SK-N-SH treated with all-trans-retinoic acid at 6 μM for 48 hours (cell line): ENCODE results near the gene SPDYE1.

Experiments
- ATAC-seq: fragments of 200-7000 bp; cut with Tn5 transposase; 3 replicates; pipeline ENCODE4 v1.9.1; 2020; ENCODE audit warnings: mild to moderate bottlenecking, moderate library complexity
- ARNTL ChIP-seq: fragments of 450-650 bp; formaldehyde crosslinking; IDR thresholded peaks from 2 replicates; pipeline ENCODE4 v1.5.0; 2020; ENCODE audit warnings: low read depth, mild to moderate bottlenecking, moderate library complexity, borderline replicate concordance
- BACH2 ChIP-seq: fragments of 250-450 bp; sonication (Bioruptor Pico); IDR thresholded peaks from 2 replicates; pipeline ENCODE4 v1.9.0; 2021; ENCODE audit warnings: mild to moderate bottlenecking, borderline replicate concordance
- CSDC2 ChIP-seq: fragments of 250-450 bp; sonication (Bioruptor Pico); IDR thresholded peaks from 2 replicates; pipeline ENCODE4 v1.5.0; 2020; ENCODE audit warnings: mild to moderate bottlenecking, moderate library complexity
- ESRRG ChIP-seq: fragments of 250-450 bp; sonication (Bioruptor Pico); IDR thresholded peaks from 2 replicates; pipeline ENCODE4 v1.6.1; 2021; ENCODE audit warnings: mild to moderate bottlenecking
- GLIS3 ChIP-seq: fragments of 250-450 bp; sonication (Bioruptor Pico); IDR thresholded peaks from 2 replicates; pipeline ENCODE4 v1.5.0; 2020; ENCODE audit warnings: mild to moderate bottlenecking, moderate library complexity
- ISL1 ChIP-seq: fragments of 250-450 bp; sonication (Bioruptor Pico); IDR thresholded peaks from 2 replicates; pipeline ENCODE4 v2.1.2; 2022; ENCODE audit warnings: mild to moderate bottlenecking, moderate library complexity
- PPARA ChIP-seq: fragments of 250-450 bp; sonication (Bioruptor Pico); IDR thresholded peaks from 2 replicates; pipeline ENCODE4 v1.5.0; 2020; ENCODE audit warnings: mild to moderate bottlenecking, borderline replicate concordance
- RARB ChIP-seq: fragments of 250-450 bp; sonication (Bioruptor Pico); IDR thresholded peaks from 2 replicates; pipeline ENCODE4 v1.8.0; 2021; ENCODE audit warnings: mild to moderate bottlenecking, moderate library complexity
- TCF4 ChIP-seq: fragments of 250-450 bp; sonication (Bioruptor Pico); IDR thresholded peaks from 2 replicates; pipeline ENCODE4 v1.8.0; 2021; ENCODE audit warnings: mild to moderate bottlenecking, moderate library complexity, borderline replicate concordance
- TOX ChIP-seq: fragments of 250-450 bp; sonication (Bioruptor Pico); IDR thresholded peaks from 2 replicates; pipeline ENCODE4 v1.8.0; 2021; ENCODE audit warnings: mild to moderate bottlenecking, moderate library complexity, borderline replicate concordance
- ZC3H10 ChIP-seq: fragments of 250-450 bp; sonication (Bioruptor Pico); IDR thresholded peaks from 2 replicates; pipeline ENCODE4 v1.5.1; 2021; ENCODE audit warnings: mild to moderate bottlenecking, moderate library complexity
- ZFP3 ChIP-seq: fragments of 250-450 bp; sonication (Bioruptor Pico); IDR thresholded peaks from 2 replicates; pipeline ENCODE4 v1.5.0; 2020; ENCODE audit warnings: mild to moderate bottlenecking, moderate library complexity
- ZFP30 ChIP-seq: fragments of 450-650 bp; formaldehyde crosslinking; IDR thresholded peaks from 2 replicates; pipeline ENCODE4 v1.5.0; 2022; ENCODE audit warnings: mild to moderate bottlenecking, moderate library complexity
- ZNF565 ChIP-seq: fragments of 450-650 bp; formaldehyde crosslinking; conservative IDR thresholded peaks from 2 replicates; pipeline ENCODE4 v1.5.0; 2020; ENCODE audit warnings: low read depth, mild to moderate bottlenecking, moderate library complexity
- ZNF70 ChIP-seq: fragments of 450-650 bp; formaldehyde crosslinking; IDR thresholded peaks from 2 replicates; pipeline ENCODE4 v1.5.0; 2020; ENCODE audit warnings: mild to moderate bottlenecking, moderate library complexity
- ZNF8 ChIP-seq: fragments of 450-650 bp; formaldehyde crosslinking; IDR thresholded peaks from 2 replicates; pipeline ENCODE4 v1.5.0; 2020; ENCODE audit warnings: mild to moderate bottlenecking, moderate library complexity
- TF ChIP-seq, protein P1 (sequence below): fragments of 250-450 bp; sonication (Bioruptor Pico); IDR thresholded peaks from 2 replicates; pipeline ENCODE4 v1.5.1; 2021; ENCODE audit warnings: mild to moderate bottlenecking, moderate library complexity
- TF ChIP-seq, protein P2 (sequence below): fragments of 250-450 bp; sonication (Bioruptor Pico); IDR thresholded peaks from 2 replicates; pipeline ENCODE4 v1.5.1; 2020; ENCODE audit warnings: low read depth, mild to moderate bottlenecking, moderate library complexity
- TF ChIP-seq, protein P3 (sequence below): fragments of 250-450 bp; sonication (Bioruptor Pico); IDR thresholded peaks from 2 replicates; pipeline ENCODE4 v1.5.0; 2020; ENCODE audit warnings: mild to moderate bottlenecking, moderate library complexity
- TF ChIP-seq, protein P4 (sequence below): fragments of 250-450 bp; sonication (Bioruptor Pico); IDR thresholded peaks from 2 replicates; pipeline ENCODE4 v1.8.0; 2021; ENCODE audit warnings: low read depth, mild to moderate bottlenecking, moderate library complexity, borderline replicate concordance

SPDYE1 gene

DNA sequence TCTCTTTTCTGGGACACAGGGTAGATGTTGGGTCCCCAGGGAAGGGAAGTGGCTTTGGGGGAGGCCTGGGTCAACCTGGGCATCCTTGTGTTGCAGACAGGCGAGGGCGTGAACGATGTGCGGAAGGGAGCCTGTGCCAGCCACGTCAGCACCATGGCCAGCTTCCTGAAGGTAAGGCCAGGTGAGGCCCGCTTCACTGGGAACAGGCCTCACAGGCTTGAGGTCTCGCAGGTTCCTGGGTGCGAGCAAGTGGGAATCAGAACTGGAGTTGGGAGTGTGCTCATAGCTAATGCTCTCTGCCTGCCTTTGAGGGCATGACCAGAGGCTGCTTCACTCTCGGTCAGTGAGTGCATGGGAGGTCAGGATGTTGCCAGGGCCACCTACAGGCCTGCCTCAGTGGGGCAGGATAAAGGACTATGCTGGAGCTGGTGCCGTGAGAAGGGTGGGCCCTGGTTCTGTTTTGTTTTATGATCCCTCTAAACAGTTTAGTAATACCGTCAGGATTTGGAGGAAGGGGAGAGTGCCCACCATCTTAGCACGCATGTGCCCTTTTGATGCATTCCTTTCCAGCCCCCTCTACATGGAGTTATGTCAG lies 55.2 kb downstream of the SPDYE1 start:
- TF ChIP-seq CSDC2 = no peak
- TF ChIP-seq TCF4 = no peak
- no peak for TF ChIP-seq TOX
- no peak for TF ChIP-seq PPARA (CRISPR knock-in tag)
- TF ChIP-seq ZFP3 (CRISPR knock-in tag) = no peak
- no peak for TF ChIP-seq ZNF565 (CRISPR knock-in tag)
- TF ChIP-seq, protein P1, sequence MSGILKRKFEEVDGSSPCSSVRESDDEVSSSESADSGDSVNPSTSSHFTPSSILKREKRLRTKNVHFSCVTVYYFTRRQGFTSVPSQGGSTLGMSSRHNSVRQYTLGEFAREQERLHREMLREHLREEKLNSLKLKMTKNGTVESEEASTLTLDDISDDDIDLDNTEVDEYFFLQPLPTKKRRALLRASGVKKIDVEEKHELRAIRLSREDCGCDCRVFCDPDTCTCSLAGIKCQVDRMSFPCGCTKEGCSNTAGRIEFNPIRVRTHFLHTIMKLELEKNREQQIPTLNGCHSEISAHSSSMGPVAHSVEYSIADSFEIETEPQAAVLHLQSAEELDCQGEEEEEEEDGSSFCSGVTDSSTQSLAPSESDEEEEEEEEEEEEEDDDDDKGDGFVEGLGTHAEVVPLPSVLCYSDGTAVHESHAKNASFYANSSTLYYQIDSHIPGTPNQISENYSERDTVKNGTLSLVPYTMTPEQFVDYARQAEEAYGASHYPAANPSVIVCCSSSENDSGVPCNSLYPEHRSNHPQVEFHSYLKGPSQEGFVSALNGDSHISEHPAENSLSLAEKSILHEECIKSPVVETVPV (CRISPR knock-in tag) = no peak
- TF ChIP-seq, protein P2, sequence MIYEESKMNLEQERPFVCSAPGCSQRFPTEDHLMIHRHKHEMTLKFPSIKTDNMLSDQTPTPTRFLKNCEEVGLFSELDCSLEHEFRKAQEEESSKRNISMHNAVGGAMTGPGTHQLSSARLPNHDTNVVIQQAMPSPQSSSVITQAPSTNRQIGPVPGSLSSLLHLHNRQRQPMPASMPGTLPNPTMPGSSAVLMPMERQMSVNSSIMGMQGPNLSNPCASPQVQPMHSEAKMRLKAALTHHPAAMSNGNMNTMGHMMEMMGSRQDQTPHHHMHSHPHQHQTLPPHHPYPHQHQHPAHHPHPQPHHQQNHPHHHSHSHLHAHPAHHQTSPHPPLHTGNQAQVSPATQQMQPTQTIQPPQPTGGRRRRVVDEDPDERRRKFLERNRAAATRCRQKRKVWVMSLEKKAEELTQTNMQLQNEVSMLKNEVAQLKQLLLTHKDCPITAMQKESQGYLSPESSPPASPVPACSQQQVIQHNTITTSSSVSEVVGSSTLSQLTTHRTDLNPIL = no peak
- TF ChIP-seq GLIS3 (CRISPR knock-in tag) = no peak
- TF ChIP-seq ZFP30 (CRISPR knock-in tag) = no peak
- peak; percentile 30; the same call in 2 of the 3 replicates for ATAC-seq

DNA sequence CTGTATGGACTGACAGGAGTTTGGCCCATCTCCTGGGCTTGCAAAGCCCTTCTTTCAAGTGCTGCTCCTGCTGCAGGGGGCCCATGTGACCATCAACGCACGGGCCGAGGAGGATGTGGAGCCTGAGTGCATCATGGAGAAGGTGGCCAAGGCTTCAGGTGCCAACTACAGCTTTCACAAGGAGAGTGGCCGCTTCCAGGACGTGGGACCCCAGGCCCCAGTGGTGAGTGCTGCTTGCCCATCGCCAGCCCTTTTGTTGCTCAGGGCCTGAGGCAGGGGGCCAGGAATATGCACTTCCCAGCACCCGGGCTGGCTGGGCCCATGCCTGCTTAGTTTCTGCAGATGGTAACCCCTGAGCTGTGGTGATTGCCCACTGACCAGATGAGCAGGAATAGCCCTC lies 59.0 kb downstream of the SPDYE1 start:
- TF ChIP-seq RARB (no peak), PPARA (CRISPR knock-in tag) (no peak), ZFP30 (CRISPR knock-in tag) (no peak)
- TF ChIP-seq, protein P3, sequence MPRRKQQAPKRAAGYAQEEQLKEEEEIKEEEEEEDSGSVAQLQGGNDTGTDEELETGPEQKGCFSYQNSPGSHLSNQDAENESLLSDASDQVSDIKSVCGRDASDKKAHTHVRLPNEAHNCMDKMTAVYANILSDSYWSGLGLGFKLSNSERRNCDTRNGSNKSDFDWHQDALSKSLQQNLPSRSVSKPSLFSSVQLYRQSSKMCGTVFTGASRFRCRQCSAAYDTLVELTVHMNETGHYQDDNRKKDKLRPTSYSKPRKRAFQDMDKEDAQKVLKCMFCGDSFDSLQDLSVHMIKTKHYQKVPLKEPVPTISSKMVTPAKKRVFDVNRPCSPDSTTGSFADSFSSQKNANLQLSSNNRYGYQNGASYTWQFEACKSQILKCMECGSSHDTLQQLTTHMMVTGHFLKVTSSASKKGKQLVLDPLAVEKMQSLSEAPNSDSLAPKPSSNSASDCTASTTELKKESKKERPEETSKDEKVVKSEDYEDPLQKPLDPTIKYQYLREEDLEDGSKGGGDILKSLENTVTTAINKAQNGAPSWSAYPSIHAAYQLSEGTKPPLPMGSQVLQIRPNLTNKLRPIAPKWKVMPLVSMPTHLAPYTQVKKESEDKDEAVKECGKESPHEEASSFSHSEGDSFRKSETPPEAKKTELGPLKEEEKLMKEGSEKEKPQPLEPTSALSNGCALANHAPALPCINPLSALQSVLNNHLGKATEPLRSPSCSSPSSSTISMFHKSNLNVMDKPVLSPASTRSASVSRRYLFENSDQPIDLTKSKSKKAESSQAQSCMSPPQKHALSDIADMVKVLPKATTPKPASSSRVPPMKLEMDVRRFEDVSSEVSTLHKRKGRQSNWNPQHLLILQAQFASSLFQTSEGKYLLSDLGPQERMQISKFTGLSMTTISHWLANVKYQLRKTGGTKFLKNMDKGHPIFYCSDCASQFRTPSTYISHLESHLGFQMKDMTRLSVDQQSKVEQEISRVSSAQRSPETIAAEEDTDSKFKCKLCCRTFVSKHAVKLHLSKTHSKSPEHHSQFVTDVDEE = no peak
- TF ChIP-seq, all 23 proteins: peak for 0
- ATAC-seq = no peak

DNA sequence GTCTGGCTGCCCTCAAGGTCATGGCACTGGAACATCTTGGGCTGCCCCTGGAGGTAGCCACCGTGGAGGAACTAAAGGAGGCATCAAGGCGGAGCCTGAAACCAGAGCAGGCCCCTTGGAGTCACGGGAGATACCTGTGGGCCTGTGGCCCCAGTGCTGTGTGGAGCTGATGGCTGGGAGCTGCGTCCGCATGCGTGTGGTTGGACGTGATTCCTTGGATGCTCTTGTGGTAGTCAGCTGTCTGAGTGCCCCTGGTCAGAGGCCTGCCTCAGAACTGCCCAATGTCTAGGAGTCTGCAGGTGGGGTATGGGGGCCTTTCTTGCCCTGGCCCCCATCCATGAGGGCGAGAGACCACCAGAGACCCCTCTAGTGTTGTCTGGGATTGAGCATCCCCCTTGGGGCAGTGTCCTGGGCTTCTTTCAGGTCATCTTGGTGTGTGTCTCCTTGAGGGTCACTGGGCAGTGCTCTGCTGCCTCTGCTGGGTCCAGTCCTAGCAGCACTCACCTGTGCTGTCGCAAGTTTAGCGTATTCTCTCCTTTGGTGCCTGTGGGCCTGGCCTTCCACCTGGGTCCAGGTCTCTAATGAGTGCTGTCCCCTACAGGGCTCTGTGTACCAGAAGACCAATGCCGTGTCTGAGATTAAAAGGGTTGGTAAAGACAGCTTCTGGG lies 59.6 kb downstream of the SPDYE1 start:
- no peak for ATAC-seq
- no peak for TF ChIP-seq RARB
- TF ChIP-seq, all 23 proteins: peak for 0

DNA sequence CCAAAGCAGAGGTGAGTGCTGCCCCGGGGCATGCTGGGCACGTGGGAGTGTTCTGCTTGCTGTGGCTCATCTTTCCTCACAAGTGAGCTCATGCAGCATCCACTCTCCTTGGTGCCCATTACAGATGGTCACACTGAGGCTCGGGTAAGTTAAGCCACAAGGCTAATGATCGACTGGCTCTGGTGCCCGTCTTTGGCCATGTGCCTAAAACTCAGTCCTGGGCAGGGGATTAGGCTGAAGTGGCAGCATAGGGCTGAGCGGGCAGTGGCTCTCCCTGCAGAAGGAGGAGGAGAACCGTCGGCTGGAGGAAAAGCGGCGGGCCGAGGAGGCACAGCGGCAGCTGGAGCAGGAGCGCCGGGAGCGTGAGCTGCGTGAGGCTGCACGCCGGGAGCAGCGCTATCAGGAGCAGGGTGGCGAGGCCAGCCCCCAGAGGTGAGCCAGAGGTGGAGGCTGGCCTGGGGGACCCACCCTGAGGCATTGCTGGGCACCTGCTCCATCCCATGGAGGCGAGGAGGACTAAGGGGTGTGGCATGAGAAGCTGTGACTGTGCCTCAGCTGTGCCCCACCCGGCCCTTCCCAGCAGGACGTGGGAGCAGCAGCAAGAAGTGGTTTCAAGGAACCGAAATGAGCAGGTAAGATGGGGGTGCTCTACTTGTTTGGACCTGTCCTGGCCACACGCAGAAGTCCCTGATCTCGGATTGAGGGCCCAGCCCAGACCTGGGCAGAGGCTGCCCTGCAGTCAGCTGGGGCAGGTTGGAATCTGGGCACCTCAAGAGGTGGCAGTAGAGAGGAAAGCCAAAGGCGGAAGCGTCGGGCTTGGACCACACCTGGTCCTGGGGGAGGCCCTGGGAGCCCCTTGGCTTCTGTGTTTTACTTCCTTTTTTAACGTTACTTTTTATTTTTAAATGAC lies 60.4 kb downstream of the SPDYE1 start:
- no peak for ATAC-seq
- TF ChIP-seq ZNF8 (CRISPR knock-in tag) = no peak
- TF ChIP-seq PPARA (CRISPR knock-in tag) = no peak
- no peak for TF ChIP-seq ZC3H10 (CRISPR knock-in tag)
- TF ChIP-seq, protein P3 = no peak
- TF ChIP-seq, protein P1 (CRISPR knock-in tag) = no peak
- TF ChIP-seq ZFP3 (CRISPR knock-in tag) = no peak
- TF ChIP-seq, protein P2 = no peak
- TF ChIP-seq ARNTL (CRISPR knock-in tag) = no peak
- no peak for TF ChIP-seq BACH2 (CRISPR knock-in tag)
- no peak for TF ChIP-seq GLIS3 (CRISPR knock-in tag)
- TF ChIP-seq ISL1 = no peak
- no peak for TF ChIP-seq TOX
- TF ChIP-seq ZFP30 (CRISPR knock-in tag) = no peak
- TF ChIP-seq, protein P4, sequence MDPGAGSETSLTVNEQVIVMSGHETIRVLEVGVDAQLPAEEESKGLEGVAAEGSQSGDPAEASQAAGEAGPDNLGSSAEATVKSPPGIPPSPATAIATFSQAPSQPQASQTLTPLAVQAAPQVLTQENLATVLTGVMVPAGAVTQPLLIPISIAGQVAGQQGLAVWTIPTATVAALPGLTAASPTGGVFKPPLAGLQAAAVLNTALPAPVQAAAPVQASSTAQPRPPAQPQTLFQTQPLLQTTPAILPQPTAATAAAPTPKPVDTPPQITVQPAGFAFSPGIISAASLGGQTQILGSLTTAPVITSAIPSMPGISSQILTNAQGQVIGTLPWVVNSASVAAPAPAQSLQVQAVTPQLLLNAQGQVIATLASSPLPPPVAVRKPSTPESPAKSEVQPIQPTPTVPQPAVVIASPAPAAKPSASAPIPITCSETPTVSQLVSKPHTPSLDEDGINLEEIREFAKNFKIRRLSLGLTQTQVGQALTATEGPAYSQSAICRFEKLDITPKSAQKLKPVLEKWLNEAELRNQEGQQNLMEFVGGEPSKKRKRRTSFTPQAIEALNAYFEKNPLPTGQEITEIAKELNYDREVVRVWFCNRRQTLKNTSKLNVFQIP (CRISPR knock-in tag) = no peak
- TF ChIP-seq RARB = no peak
- no peak for TF ChIP-seq ZNF70 (CRISPR knock-in tag)
- no peak for TF ChIP-seq ESRRG (CRISPR knock-in tag)
